ENCODE measurements around the gene S100A2.
"Not testable (repeated sequence)": the region's sequence is repeated elsewhere in the genome, so short reads cannot be mapped to it uniquely, and the experiment has no call there.

Gene S100A2

DNA sequence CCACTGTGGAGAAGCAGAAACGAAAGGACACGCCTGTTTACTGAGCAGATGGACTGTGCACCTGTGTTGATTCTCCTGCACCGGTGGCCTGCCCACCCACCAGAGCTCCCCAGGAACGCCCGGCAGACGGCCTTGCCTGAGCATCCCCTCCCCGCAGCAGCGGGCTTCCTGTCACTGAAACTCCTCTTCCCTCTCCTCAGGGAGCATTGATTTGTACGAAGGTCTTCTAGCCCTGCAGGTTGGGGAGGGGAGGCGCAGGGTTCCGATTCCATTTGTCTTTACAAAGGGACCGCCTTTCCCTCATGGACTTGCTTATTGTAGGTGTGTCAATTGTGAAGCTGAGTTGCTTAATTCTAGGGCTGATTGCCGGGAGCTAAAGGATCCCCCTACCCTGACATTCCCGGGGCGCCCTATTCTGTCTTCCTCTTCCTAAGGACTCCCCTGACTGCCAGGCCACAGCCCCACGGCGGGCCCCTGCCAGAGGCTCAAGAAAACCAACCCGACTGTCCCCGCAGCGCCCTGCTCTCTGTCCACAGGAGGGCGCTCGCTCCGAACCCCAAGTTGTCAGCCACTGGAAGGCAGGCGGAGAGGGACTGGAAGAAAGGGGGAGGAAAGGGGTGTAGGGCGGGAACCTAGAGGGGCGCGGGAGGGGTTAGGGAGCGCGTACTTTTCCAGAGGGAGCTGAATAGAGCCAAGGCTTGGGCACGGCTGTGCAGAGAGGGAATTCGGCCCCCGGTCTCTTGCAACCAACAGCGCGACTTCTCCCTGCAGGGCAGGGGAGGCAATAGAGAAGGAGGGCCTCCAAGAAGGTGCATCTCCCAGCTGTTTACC lies 32.7 kb downstream of the S100A2 start:
- DNase-seq (ENCODE audit: low spot score): peak; percentile 94

DNA sequence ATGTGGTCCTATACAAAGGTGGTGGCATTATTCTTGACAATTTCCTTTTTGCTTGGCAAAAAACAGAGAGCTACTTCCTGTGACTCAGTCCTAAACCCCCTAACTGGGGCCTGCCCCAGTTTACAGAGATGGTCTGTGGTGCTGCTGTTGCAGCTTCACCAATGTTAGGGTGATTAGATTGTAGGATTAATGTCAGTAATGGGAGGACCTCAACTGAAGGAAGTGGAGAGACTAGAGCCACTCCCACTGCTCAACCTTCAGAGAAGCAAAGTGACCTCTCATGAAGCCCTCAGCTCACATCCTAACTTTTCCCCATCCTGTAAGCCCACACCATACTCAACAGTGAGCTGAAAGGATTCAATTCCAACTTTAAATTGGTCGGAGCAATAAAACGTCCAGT lies 33.5 kb downstream of the S100A2 start:
- no peak for DNase-seq (ENCODE audit: low spot score)

DNA sequence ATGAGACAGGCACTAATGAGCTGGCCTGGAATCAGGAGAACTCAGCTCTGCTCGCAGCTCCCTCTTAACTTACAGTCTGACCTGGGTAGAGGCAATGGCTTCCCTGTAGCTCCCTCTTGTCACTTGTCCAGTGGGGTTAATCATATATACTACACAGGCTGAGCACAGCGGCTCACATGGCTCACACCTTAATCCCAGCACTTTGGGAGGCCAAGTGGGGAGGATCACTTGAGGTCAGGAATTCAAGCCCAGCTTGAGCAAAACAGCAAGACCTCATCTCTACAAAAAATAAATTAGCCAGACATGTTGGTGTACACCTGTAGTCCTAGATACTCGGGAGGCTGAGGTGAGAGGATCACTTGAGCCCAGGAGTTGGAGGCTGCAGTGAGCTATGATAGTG lies 34.0 kb downstream of the S100A2 start:
- DNase-seq (ENCODE audit: low spot score): no peak

DNA sequence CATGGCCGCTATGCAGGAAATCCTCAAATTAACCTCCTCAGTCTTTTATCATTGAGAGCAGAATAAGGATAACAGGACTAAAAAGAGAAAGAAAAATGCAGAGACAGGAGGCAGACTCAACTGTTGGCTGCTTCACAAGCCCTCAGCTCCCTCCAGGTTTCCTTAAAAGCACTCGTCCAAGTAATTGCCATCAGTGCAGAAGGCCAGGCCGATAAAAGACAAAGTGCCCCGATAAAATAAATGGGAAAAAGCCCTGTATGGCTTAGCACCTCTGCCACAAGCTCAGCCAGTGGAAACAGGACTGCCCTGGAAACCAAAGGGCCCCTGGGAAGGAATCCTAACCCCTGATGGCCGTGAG lies 38.0 kb downstream of the S100A2 start:
- no peak for DNase-seq (ENCODE audit: low spot score)

DNA sequence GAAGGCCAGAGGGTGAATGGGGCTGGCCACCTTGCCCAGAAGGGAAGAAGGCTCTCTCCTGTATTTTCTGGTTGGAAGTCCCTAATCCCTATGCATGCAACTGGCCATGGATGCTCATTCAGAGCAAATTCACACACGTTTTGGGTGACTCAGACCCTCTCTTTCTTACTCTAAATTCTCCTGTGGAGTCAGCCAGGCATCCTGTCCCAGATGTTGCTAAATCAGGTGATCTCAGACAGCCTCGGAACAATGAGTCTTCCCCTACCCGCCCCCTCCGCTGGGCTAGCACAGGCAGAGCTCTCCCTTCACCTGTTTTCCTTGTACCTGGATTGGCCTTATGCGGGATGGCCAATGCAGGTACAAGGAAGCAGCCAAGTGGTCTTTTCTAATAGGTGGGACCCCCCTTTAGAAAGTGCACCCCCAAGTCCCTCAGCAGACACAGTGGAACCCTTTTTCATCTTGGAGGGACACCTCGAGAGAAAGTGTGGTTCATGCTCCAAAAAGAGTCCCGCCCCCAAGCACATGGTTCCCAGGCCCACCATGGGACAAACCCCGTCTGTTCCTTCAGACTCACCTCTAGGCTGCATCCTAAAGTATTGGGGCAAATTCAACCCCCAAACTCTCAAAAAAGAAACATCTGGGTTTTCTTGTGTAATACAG lies 38.5 kb downstream of the S100A2 start:
- no peak for DNase-seq (ENCODE audit: low spot score)

DNA sequence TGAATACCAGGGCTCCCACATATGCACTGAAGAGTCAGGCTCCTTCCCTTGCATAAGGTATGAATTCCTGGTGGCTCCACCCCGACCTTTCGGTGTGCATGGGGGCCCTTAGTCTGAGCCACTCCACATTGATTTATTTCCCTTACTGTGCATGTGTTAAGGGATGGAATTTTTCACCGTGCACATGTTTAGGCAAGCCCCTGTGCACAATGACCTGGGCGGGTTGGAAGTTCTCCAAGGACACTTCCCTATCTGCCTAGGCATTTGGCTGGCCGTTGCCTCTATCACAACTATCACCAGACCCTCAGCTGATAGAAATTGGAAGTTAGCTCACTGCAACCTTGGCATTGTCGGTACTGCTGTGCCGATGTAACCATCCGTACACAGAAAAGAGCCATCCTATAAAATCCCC lies 39.5 kb downstream of the S100A2 start:
- DNase-seq (ENCODE audit: low spot score): no peak

DNA sequence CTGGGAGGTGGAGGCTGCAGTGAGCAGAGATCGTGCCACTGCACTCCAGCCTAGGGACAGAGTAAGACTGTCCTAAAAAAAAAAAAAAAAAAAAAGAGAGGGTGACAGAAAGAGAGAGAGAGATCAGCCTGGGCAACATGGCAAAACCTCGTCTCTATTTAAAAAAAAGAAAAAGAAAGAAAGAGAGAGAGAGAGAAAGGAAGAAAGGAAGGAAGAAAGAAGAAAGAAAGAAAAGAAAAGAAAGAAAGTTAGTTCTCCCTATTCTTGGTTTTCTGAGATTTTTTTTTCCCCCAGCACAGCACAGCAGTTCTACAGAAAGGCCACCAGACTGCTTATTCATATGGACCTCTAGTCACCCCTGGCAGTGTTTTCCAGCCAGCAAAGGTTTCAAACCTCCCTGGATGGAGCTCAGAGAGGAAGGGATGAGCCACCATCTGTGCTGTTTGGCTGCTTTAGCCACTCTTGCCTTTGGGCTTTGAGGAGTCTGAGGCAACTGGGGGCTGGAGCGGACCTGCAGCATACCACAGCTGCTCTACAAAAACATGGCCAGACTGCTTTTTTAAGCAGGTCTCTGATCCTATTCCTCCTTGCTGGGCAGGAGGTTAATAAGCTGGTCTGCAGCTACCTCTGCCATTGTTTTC lies 40.4 kb downstream of the S100A2 start:
- peak; percentile 91 for DNase-seq (ENCODE audit: low spot score)

DNA sequence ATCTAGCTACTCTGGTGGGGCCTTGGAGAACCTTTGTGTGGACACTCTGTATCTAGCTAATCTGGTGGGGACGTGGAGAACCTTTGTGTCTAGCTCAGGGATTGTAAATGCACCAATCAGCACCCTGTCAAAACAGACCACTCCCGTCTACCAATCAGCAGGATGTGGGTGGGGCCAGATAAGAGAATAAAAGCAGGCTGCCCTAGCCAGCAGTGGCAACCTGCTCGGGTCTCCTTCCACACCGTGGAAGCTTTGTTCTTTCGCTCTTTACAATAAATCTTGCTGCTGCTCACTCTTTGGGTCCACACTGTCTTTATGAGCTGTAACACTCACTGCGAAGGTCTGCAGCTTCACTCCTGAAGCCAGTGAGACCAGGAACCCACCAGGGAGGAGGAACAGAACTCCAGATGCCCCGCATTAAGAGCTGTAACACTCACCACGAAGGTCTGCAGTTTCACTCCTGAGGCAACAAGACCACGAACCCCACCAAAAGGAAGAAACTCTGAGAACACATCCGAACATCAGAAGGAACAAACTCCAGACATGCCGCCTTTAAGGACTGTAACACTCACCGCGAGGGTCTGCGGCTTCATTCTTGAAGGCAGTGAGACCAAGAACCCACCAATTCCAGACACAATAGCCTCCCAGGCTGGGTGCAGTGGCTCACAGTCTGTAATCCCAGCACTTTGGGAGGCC lies 43.1 kb downstream of the S100A2 start:
- not testable (repeated sequence) for DNase-seq (ENCODE audit: low spot score)

DNA sequence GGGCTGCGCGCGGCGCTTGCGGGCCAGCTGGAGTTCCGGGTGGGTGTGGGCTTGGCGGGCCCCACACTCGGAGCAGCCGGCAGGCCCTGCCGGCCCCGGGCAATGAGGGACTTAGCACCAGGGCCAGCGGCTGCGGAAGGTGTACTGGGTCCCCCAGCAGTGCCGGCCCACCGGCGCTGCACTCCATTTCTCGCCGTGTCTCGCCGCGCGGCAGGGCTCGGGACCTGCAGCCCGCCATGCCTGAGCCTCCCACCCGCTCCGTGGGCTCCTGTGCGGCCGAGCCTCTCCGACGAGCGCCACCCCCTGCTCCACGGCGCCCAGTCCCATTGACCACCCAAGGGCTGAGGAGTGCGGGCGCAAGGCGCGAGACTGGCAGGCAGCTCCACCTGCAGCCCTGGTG lies 43.8 kb downstream of the S100A2 start:
- not testable (repeated sequence) for DNase-seq (ENCODE audit: low spot score)

DNA sequence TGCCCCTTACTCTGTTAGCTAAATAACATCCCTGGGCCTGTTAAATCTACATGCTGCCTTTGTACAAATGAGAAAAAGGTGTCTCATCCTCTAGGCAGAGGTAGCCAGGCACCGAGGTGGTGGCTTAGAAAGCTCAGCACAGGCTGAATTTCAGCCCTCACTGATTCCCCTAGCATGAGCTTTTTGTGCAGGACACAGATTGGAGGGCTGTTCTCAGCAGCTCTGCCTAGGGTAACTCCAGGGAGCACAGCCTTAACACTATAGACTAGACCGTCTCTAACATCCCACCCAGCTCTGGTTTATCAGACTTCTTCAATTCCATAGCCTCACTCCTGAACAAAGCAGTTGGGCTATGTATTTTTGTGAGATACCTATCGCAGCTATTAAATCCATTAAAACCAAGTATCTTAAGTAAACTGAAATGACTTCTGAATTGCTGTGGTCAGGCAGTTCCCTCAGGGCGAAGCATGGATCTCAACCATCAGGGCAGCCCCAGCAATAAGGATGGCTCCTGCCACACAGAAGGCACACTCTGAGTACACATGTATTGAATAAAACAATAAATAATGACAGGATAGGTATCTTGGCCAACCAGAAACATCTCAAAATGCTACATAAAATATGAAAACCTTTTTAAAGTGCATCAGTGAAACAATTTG lies 44.7 kb downstream of the S100A2 start:
- no peak for DNase-seq (ENCODE audit: low spot score)

DNA sequence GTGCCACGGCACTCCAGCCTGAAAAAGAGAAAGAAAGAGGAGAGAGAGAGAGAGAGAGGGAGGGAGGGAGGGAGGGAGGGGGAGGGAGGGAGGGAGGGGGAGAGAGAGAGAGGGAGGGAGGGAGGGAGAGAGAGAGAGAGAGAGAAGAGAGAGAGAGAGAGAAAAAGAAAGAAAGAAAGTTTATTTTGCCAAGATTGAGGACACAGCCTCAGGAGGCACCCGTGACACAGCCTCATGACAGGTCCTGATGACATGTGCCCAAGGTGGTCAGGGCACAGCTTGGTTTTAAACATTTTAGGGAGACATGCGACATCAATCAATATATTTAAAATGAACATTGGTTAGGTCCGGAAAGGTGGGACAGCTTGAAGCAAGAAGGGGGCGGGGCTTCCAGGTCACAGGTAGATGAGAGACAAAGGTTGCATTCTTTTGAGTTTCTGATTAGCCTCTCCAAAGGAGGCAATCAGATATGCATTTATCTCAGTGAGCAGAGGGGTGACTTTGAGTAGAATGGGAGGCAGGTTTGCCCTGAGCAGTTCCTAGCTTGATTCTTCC lies 45.4 kb downstream of the S100A2 start:
- DNase-seq (ENCODE audit: low spot score): not testable (repeated sequence)

DNA sequence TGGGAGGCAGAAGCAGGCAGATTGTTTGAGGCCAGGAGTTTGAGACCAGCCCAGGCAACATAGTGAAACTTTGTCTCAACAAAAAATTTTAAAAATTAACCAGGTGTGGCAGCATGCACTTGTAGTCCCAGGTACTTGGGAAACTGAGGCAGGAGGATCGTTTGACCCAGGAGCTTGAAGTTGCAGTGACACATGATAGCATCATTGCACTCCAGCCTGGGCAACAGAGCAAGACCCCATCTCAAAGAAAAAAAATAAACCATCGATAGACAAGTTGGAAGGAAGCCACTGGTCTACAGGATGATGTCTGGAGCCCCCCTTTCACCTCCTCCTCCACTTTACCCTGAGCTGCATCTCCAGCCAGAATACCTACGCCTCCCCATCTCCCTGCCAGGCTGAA lies 46.4 kb downstream of the S100A2 start:
- no peak for DNase-seq (ENCODE audit: low spot score)

DNA sequence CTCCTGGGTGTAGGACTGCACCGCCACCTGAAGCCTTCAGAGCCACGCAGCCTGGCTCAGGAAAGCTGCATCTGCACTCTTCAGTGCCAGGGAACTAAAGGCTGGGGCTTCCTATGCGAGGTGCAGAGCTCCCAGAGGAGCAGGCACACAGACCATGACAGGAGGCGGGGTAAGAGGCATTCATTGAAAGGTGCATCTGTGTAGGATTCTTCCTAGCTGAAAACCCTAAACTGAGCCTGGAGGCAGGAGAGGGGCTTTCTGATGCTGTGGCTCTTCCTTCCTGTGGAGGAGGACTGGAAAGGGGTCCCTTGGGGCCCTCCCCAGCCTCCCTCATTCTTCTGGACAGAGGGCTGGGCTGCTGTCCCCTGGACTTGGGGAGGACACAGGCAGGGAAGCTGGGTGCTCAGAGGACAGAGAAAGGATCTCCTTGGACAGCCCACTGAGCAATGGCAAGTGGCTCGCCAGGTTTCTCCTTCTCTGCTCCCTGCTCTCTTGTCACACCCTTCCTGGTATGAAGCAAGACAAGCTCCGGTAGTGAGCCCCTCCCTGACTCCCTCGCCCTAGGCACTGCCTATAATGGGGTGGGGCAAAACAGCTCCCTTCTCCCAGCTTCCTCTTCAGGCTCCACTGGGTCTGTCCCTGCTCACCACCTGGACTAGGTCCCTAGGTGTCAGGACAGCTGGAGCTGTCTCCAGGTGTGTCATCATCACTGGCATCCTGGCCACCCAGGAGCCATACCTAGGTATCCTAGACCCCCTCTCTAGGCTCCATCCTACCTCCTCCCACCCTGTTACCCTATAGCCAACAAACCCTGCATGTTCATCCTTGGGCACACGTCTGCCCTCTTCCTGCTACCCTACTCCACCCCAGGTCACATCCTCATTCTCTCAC lies 49.9 kb downstream of the S100A2 start:
- no peak for DNase-seq (ENCODE audit: low spot score)

DNA sequence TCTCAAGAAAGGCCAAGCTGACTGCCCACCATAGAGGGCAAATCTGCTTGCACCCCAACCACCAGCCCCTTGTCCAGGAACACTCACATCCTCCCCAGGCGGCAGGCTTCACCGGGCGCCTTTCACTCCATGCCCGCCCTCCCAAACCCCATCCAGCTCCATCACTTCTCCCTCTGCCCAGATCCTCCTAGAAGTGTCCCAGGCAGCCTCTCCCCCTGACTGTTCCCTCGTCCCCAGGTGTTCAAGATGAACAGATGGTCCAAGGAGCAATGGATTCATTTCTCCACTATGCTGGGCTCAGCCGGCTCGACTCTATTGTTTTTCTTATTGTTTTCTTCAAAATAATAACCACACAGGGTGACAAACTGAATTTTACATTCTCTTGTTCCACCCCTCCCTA lies 52.0 kb downstream of the S100A2 start:
- DNase-seq (ENCODE audit: low spot score): no peak

DNA sequence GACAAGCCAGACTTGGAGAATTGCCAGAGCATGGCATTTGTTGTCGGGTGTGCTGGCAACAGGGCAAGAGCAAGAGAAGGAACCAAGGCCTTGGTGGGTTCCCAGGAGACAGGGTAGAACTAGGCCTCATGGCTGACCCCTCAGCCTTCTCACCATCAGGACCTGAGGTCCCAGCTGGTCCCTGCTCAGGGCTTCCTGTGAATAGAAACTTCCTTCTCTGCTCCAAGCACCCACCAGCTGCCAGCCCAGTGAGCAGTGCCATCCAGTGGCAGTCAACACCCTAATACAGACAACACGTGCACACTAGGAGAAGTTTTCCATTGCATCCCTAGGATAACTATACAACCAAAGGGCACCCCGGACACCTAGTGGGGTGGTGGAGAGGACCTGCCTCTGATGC lies 52.6 kb downstream of the S100A2 start:
- DNase-seq (ENCODE audit: low spot score): no peak

All from cerebellar cortex (tissue), 1 donor.